H9 (cell line): ENCODE data around the gene POTEG. TPM values are rescaled to one million over a fixed set of nuclear protein-coding genes. Genes with fewer than 3 reads are reported as not detected.
"Not testable (repeated sequence)": the region's sequence is repeated elsewhere in the genome, so short reads cannot be mapped to it uniquely, and the experiment has no call there.

Experiments used
- DNase-seq: peaks from one replicate; pipeline ENCODE4 v3.0.0-alpha.2; 2017
- H2AFZ ChIP-seq: one replicate; pipeline ENCODE4 v1.6.1; 2013; ENCODE audit warnings: mild to moderate bottlenecking, low read length, control low read depth, moderate library complexity
- H2AK5ac ChIP-seq: 2 replicates; pipeline ENCODE4 v1.6.1; 2013; ENCODE audit warnings: low read length, control low read depth, mixed read lengths; ENCODE audit not compliant: insufficient read length
- H2BK120ac ChIP-seq: one replicate; pipeline ENCODE4 v1.6.1; 2013; ENCODE audit warnings: low read depth, mild to moderate bottlenecking, low read length, control low read depth, inconsistent platforms; ENCODE audit not compliant: poor library complexity, severe bottlenecking
- H2BK12ac ChIP-seq: 2 replicates; pipeline ENCODE4 v1.6.1; 2013; ENCODE audit warnings: low read length, control low read depth, mixed read lengths, low read depth; ENCODE audit not compliant: insufficient read length
- H2BK15ac ChIP-seq: 2 replicates; pipeline ENCODE4 v1.6.1; 2013; ENCODE audit warnings: low read depth, low read length, control low read depth
- H2BK20ac ChIP-seq: one replicate; pipeline ENCODE4 v1.6.1; 2013; ENCODE audit warnings: low read depth, mild to moderate bottlenecking, low read length, control low read depth, inconsistent platforms; ENCODE audit not compliant: poor library complexity, severe bottlenecking
- H2BK5ac ChIP-seq: 2 replicates; pipeline ENCODE4 v1.6.1; 2013; ENCODE audit warnings: low read length, control low read depth, mixed read lengths; ENCODE audit not compliant: insufficient read length
- H3K14ac ChIP-seq: 2 replicates; pipeline ENCODE4 v1.6.1; 2013; ENCODE audit warnings: low read length, control low read depth; ENCODE audit not compliant: insufficient read depth
- H3K18ac ChIP-seq: 2 replicates; pipeline ENCODE4 v1.6.1; 2013; ENCODE audit warnings: low read depth, mild to moderate bottlenecking, mixed read lengths, low read length, control low read depth; ENCODE audit not compliant: insufficient read length
- H3K23ac ChIP-seq: 2 replicates; pipeline ENCODE4 v1.6.1; 2013; ENCODE audit warnings: low read length, control low read depth, mixed read lengths, low read depth; ENCODE audit not compliant: insufficient read length
- H3K23me2 ChIP-seq: 2 replicates; pipeline ENCODE4 v1.6.1; 2013; ENCODE audit warnings: low read depth, mild to moderate bottlenecking, mixed read lengths, low read length, control low read depth; ENCODE audit not compliant: insufficient read length, poor library complexity, severe bottlenecking
- H3K27ac ChIP-seq: 2 replicates; pipeline ENCODE4 v1.5.1; 2013; ENCODE audit warnings: low read length, control low read depth, mixed read lengths, low read depth; ENCODE audit not compliant: insufficient read length
- H3K27me3 ChIP-seq: 2 replicates; pipeline ENCODE4 v1.6.1; 2013; ENCODE audit warnings: low read length, control low read depth, inconsistent platforms; ENCODE audit not compliant: insufficient read depth
- H3K4ac ChIP-seq: 2 replicates; pipeline ENCODE4 v1.6.1; 2013; ENCODE audit warnings: low read depth, mild to moderate bottlenecking, control low read depth, inconsistent platforms, low read length, moderate library complexity
- H3K4me1 ChIP-seq: 2 replicates; pipeline ENCODE4 v1.6.1; 2013; ENCODE audit warnings: low read length, control low read depth, inconsistent platforms; ENCODE audit not compliant: insufficient read depth
- H3K4me2 ChIP-seq: 2 replicates; pipeline ENCODE4 v1.6.1; 2013; ENCODE audit warnings: low read length, control low read depth, mixed read lengths; ENCODE audit not compliant: insufficient read length, insufficient read depth
- H3K56ac ChIP-seq: 2 replicates; pipeline ENCODE4 v1.6.1; 2013; ENCODE audit warnings: low read depth, mild to moderate bottlenecking, mixed read lengths, low read length, control low read depth; ENCODE audit not compliant: insufficient read length
- H3K79me1 ChIP-seq: 2 replicates; pipeline ENCODE4 v1.6.1; 2013; ENCODE audit warnings: low read depth, mild to moderate bottlenecking, moderate library complexity, low read length, control low read depth, inconsistent platforms; ENCODE audit not compliant: insufficient read depth, poor library complexity, severe bottlenecking
- H3K79me2 ChIP-seq: 2 replicates; pipeline ENCODE4 v1.6.1; 2013; ENCODE audit warnings: low read length, control low read depth, inconsistent platforms; ENCODE audit not compliant: insufficient read depth
- H3K9ac ChIP-seq: 2 replicates; pipeline ENCODE4 v1.6.1; 2013; ENCODE audit warnings: low read length, control low read depth, mixed read lengths; ENCODE audit not compliant: insufficient read length; ENCODE audit errors: extremely low read depth
- H3K9me3 ChIP-seq: one replicate; pipeline ENCODE4 v1.6.1; 2013; ENCODE audit warnings: low read depth, low read length, inconsistent platforms; ENCODE audit not compliant: control insufficient read depth
- H3T11ph ChIP-seq: one replicate; pipeline ENCODE4 v1.6.1; 2013; ENCODE audit warnings: mild to moderate bottlenecking, low read length, control low read depth, inconsistent platforms
- H4K20me1 ChIP-seq: one replicate; pipeline ENCODE4 v1.6.1; 2013; ENCODE audit not compliant: control insufficient read depth, insufficient read length, insufficient read depth
- H4K5ac ChIP-seq: 2 replicates; pipeline ENCODE4 v1.6.1; 2013; ENCODE audit warnings: low read depth, mild to moderate bottlenecking, mixed read lengths, low read length, control low read depth; ENCODE audit not compliant: insufficient read length
- H4K8ac ChIP-seq: replicated peaks from 2 replicates; pipeline ENCODE4 v1.6.1; 2013; ENCODE audit warnings: low read length, control low read depth, mixed read lengths, low read depth; ENCODE audit not compliant: insufficient read length
- H4K91ac ChIP-seq: 2 replicates; pipeline ENCODE4 v1.6.1; 2013; ENCODE audit warnings: low read depth, mild to moderate bottlenecking, moderate library complexity, mixed read lengths, low read length, control low read depth; ENCODE audit not compliant: insufficient read length
- H3K27ac Mint-ChIP-seq, 3 experiments: 2 replicates in 2 of 3; 3 replicates in 1 of 3; pipeline ENCODE4 v1.8.0; 2020 to 2021; ENCODE audit warnings: mixed read lengths in 3 of 3, mild to moderate bottlenecking in 1 of 3, moderate library complexity in 1 of 3
- H3K27me3 Mint-ChIP-seq: 2 replicates; pipeline ENCODE4 v1.8.0; 2021; ENCODE audit warnings: low read depth, mild to moderate bottlenecking, moderate library complexity, mixed read lengths
- H3K36me3 Mint-ChIP-seq, 3 experiments: 2 replicates in 2 of 3; 3 replicates in 1 of 3; pipeline ENCODE4 v1.8.0; 2020 to 2021; ENCODE audit warnings: low read depth in 3 of 3, mixed read lengths in 3 of 3; ENCODE audit not compliant: insufficient read depth in 1 of 3
- H3K4me1 Mint-ChIP-seq, 2 experiments: 2 replicates each; pipeline ENCODE4 v1.8.0; 2020; ENCODE audit warnings: mixed read lengths in 2 of 2
- H3K4me3 Mint-ChIP-seq, 2 experiments: 2 replicates in 1 of 2; 3 replicates in 1 of 2; pipeline ENCODE4 v1.8.0; 2020 to 2021; ENCODE audit warnings: mild to moderate bottlenecking in 2 of 2, mixed read lengths in 2 of 2, moderate library complexity in 1 of 2
- H3K9me3 Mint-ChIP-seq, 2 experiments: 2 replicates in 1 of 2; 3 replicates in 1 of 2; pipeline ENCODE4 v1.8.0; 2020; ENCODE audit warnings: mild to moderate bottlenecking in 2 of 2, mixed read lengths in 2 of 2, moderate library complexity in 1 of 2
- WGBS: extraction: QIAGEN DNeasy Blood & Tissue Kit; methylation state at CpG from one replicate; pipeline ENCODE4 v1.1.7; 2013; ENCODE audit warnings: missing lambda C conversion rate, low lambda C conversion rate, mixed read lengths; ENCODE audit not compliant: insufficient read length; ENCODE audit errors: extremely low coverage; 5-methylcytosine and 5-hydroxymethylcytosine counted together
- total RNA-seq: library from RNA; stranded (reverse); gene quantifications from 2 replicates; pipeline ENCODE4 v1.2.1, GENCODE V29; 2021

POTEG gene
- total RNA-seq, 1 experiment from 2014 or later: not detected

- peaks cover 16 to 21% of the 10 kb centered on the region in 2 experiments for H3K9me3 Mint-ChIP-seq
- H3K23ac ChIP-seq, H3K4me3 Mint-ChIP-seq, H3K27me3 Mint-ChIP-seq, H4K5ac ChIP-seq, H4K91ac ChIP-seq, H3K4me1 ChIP-seq, H3K27ac Mint-ChIP-seq, H3T11ph ChIP-seq, H2BK12ac ChIP-seq, DNase-seq, H3K27me3 ChIP-seq, H3K4me2 ChIP-seq, H3K79me1 ChIP-seq, H3K56ac ChIP-seq, H2BK20ac ChIP-seq, H4K20me1 ChIP-seq, H2BK120ac ChIP-seq, H3K36me3 Mint-ChIP-seq, H3K9ac ChIP-seq, H3K4ac ChIP-seq, H3K4me1 Mint-ChIP-seq, H3K14ac ChIP-seq, H2BK5ac ChIP-seq, H3K27ac ChIP-seq, H3K18ac ChIP-seq, H2BK15ac ChIP-seq, H4K8ac ChIP-seq, H2AK5ac ChIP-seq, H3K79me2 ChIP-seq, H2AFZ ChIP-seq, H3K23me2 ChIP-seq: not testable (repeated sequence)
- peaks cover 18% of the 10 kb centered on the region for H3K9me3 ChIP-seq
- WGBS: no CpG with 5 or more reads among the region's 16 CpGs
Observed at GRCh38 chr14:19371767-19372166, 62.4 kb downstream of the POTEG start.

GRCh38 chr14:19362803-19363202 is 71.3 kb downstream of the POTEG start:
- H3K9me3 ChIP-seq, H3K79me2 ChIP-seq, H3K23me2 ChIP-seq, H2BK15ac ChIP-seq, H3K4ac ChIP-seq, H3K79me1 ChIP-seq, H4K5ac ChIP-seq, DNase-seq, H3K4me2 ChIP-seq, H3K27me3 ChIP-seq, H2AK5ac ChIP-seq, H3T11ph ChIP-seq, H3K9me3 Mint-ChIP-seq, H3K23ac ChIP-seq, H4K91ac ChIP-seq, H2AFZ ChIP-seq, H3K4me3 Mint-ChIP-seq, H3K9ac ChIP-seq, H3K4me1 ChIP-seq, H3K27ac Mint-ChIP-seq, H4K8ac ChIP-seq, H3K18ac ChIP-seq, H2BK120ac ChIP-seq, H3K27me3 Mint-ChIP-seq, H3K14ac ChIP-seq, H2BK20ac ChIP-seq, H4K20me1 ChIP-seq, H3K27ac ChIP-seq, H2BK5ac ChIP-seq, H3K36me3 Mint-ChIP-seq, H3K56ac ChIP-seq, H2BK12ac ChIP-seq, H3K4me1 Mint-ChIP-seq: not testable (repeated sequence)
- no CpG with 5 or more reads among the region's 16 CpGs for WGBS
